AG09319 (cell line): ENCODE data around the gene RMI1.

Experiments
- DNase-seq: peaks from one replicate; pipeline ENCODE4 v3.0.0-alpha.2; 2010; ENCODE audit warnings: low read depth; ENCODE audit errors: extremely low read depth
- TF ChIP-seq, protein P1 (sequence below): IDR thresholded peaks from 2 replicates; pipeline ENCODE4 v1.5.1; 2011; ENCODE audit warnings: low read depth, mild to moderate bottlenecking, inconsistent platforms, low read length, moderate library complexity

The RMI1 gene

DNA sequence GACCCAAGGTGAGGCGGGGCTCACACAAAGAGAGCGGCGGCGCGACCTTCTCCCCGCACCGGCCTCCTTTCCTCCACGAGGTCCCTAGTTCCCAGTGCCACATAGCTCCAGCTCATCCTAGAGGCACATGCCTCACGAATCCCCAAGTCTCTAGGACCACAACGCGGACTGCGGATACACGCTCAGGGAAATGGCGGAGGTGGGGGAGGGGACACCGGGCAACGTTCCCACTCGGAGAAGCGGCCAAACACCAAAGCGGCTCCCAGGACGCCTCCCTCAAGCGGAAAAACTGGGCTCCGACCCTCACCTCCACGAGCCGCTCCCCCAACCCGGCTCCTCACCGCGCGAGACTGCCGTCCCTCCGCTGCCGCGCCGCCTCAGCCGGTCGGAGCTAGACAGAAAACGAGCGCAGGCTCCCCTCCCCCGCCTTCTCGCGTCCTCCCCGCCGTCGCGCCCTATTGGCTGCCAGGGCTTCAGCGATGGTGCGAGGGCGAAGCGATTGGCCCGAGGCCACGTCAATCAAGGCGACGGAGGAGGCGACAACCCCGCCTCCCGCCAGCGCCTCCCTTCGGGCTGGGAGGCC, 702 bp upstream of the RMI1 start, which contains the start of gene HNRNPK:
HNRNPK (minus strand) TSS at position 404 of the 583 bp plus-strand sequence. CDS start 1,963 bp downstream, outside the sequence.
- DNase-seq = peak; percentile 99
- TF ChIP-seq, protein P1, sequence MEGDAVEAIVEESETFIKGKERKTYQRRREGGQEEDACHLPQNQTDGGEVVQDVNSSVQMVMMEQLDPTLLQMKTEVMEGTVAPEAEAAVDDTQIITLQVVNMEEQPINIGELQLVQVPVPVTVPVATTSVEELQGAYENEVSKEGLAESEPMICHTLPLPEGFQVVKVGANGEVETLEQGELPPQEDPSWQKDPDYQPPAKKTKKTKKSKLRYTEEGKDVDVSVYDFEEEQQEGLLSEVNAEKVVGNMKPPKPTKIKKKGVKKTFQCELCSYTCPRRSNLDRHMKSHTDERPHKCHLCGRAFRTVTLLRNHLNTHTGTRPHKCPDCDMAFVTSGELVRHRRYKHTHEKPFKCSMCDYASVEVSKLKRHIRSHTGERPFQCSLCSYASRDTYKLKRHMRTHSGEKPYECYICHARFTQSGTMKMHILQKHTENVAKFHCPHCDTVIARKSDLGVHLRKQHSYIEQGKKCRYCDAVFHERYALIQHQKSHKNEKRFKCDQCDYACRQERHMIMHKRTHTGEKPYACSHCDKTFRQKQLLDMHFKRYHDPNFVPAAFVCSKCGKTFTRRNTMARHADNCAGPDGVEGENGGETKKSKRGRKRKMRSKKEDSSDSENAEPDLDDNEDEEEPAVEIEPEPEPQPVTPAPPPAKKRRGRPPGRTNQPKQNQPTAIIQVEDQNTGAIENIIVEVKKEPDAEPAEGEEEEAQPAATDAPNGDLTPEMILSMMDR = no peak; the same call in 1 of the 2 replicates

DNA sequence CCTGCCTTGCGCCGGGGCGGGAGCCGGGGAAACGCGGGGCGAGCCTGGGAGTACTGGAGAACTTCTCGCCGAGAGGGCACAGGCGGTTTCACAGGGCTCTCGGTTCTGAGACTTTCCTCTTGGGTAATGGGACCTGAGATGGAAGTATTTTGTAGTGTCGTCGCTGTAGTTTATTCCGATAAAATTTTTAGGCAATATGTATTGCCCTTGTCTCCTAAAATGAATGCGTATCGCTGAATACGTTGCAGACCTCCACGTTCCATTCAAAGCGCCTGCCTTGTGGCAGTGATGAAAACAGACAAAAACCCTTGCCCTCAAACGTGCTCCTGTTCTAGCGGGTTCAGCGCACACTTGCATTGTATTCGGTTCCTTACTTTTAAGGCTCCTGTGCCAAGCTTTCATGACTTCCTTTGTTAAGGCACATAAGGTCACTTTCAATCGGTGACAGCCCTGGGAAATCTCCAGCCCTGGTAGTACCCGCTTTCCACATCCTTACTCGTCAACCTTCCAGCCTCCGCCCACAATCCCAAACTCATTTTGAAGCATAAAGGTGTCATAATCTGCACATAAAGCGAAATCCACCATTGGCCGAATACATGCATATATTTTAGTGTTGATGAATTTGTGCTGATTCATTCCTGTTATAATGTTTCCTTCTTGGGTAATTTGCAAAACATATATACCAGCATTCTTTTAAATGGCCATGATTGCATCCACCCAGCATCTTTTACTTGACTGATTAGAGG, 694 bp downstream of the RMI1 start:
- DNase-seq = no peak
- TF ChIP-seq, protein P1 = no peak

DNA sequence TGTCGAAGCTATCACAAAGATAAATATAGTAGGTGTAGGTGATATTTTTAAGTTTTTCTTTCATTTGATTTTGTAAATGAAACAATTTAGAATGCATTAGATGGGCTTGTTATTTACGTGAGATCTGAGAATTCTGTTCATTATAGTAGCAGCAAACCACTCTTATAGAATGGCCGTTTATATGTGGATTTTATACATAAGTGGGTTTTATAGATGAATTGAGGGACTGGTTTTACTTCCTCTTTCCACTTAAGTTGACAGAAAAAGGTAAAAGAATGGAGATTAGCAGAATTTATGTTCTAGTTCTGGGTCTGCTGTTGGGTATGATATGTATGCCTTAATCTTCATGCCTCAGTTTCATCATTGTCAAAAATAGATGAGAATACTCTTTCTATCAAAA, 5.6 kb downstream of the RMI1 start:
- DNase-seq = no peak
- TF ChIP-seq, protein P1 = no peak

DNA sequence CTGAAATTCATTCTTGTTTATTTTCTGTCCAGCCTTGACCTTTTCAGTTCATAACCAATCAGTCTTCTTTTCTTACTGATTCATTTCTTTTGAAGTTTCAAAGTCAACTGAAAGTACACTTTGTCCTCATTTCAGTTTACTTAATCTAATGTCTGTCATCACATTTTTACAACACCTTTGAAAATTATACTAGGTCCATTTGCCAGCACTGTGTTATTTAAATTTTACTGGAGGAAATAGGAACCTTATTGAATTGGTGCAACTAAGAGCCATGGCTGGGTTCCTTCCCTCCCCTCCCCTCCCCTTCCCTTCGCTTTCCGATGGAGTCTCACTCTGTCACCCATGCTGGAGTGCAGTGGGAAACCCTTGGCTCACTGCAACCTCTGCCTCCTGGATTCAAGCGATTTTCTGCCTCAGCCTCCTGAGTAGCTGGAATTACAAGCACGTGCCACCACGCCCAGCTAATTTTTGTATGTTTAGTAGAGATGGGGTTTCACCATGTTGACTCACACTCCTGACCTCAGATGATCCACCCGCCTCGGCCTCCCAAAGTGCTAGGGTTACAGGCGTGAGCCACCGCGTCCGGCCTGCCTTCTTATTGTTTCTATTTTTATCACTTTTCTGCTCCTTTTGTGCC, 6.3 kb downstream of the RMI1 start:
- TF ChIP-seq, protein P1 = no peak
- DNase-seq = no peak

DNA sequence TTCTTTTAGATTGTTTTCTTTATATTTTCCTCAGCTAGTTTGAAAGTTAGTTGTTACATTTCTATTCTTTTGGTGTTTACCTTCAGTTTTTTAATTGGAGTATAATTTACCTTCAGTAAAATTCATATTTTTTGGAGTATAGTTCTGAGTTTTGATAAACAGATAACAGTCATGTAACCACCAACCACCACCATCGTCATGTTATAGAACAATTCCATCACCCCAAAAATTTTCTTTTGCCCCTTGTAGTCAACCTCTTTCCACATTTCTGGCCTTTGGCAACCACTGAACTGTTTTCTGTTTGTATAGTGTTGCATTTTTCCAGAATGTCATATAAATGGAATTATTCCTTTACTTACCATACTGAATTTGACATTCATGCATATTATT, 6.8 kb downstream of the RMI1 start:
- TF ChIP-seq, protein P1 = no peak
- no peak for DNase-seq

DNA sequence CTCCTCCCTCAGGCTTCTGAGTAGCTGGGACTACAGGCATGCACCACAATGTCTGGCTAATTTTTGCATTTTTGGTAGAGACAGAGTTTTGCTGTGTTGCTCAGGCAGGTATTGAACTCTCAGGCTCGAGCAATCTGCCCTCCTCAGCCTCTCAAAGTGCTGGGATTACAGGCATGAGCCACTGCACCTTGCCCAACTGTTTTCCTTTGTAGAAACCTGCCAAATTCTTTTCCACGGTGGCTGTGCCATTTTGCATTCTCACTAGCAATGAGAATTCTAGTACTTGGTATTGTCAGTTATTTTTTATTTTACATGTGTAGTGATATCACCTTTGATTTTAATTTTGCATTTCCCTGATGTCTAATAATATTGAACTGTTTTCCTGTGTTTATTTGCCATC, 7.8 kb downstream of the RMI1 start:
- DNase-seq = no peak
- TF ChIP-seq, protein P1 = no peak

DNA sequence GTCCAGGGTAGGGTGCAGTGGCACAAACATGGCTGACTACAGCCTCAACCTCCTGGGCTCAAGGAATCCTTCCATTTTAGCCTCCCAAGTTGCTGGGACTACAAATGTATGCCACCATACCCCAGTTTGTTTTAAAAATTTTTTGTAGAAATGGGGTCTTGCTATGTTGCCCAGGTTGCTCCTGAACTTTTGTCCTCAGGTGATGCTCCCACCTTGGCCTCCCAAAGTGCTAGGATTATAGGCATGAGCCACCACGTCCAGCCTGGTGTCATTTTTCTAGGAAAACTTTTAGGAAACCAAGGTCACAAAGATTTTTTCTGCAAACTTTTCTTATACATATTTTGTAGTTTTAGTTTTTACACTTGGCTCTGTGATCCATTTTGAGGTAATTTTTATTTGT, 10.8 kb downstream of the RMI1 start:
- TF ChIP-seq, protein P1 = no peak
- no peak for DNase-seq
